Gastrocnemius medialis (tissue), 4 donors: ENCODE data around the gene SLC2A4RG.

ENCODE experiments used
- CTCF ChIP-seq, 5 experiments: fragments of 450-650 bp in 3 of 5; fragments of 200-600 bp in 2 of 5; sonication (generic) in 2 of 5; IDR thresholded peaks in 4 of 5; conservative IDR thresholded peaks in 1 of 5; 1 replicate in 4 of 5; 2 replicates in 1 of 5; pipeline ENCODE4 v1.5.1; 2016 to 2019; ENCODE audit warnings: antibody characterized with exemption in 5 of 5, mild to moderate bottlenecking in 3 of 5, moderate library complexity in 3 of 5
- POLR2A ChIP-seq, 2 donors: fragments of 450-650 bp; IDR thresholded peaks; one replicate each; pipeline ENCODE4 v1.6.1; 2017; ENCODE audit warnings: antibody characterized with exemption in 2 of 2, mild to moderate bottlenecking in 2 of 2, moderate library complexity in 2 of 2

GRCh38 chr20:63690003-63690897, 49.3 kb upstream of the SLC2A4RG start:
- TF ChIP-seq CTCF (IDR thresholded peaks at IDR 0.05 in 4 of 5, conservative IDR thresholded peaks at IDR 0.05 in 1 of 5) (no peak), POLR2A (IDR thresholded peaks at IDR 0.05) (no peak)
